GM12892 (cell line): ENCODE data around the gene CDC14B.

Experiments used
- POLR2A ChIP-seq: IDR thresholded peaks from 2 replicates; pipeline ENCODE4 v1.6.1; 2011; ENCODE audit warnings: low read depth, low read length, control low read depth
- POLR2AphosphoS5 ChIP-seq: IDR thresholded peaks from 2 replicates; pipeline ENCODE4 v1.6.1; 2011; ENCODE audit warnings: low read depth, low read length, control low read depth
- TAF1 ChIP-seq: IDR thresholded peaks from 2 replicates; pipeline ENCODE4 v1.6.1; 2011; ENCODE audit warnings: low read depth, mild to moderate bottlenecking, control low read depth, low read length, borderline replicate concordance

DNA sequence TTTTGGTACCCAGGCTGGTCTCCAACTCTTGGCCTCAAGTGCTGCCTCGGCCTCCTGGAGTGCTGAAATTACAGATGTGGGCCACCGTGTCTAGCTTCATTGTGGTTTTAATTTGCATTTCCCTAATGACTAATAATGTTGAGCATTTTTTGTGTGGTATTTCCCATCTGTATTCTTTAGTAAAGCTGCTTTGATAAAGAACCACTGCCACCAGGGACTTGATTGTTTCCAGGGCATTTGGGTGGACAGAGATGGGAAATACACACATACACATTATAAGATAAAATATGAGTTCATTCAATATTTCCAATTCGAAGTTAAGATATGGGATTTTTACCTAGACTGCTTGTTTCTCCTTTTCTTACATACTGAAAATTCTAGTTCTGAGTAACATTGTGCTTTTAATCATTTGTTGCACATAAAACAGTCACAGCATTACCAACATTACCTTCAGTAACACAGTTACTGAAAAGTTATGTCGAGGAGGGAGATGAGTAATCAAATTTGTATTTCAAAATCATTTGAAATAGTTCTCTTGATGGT, 140.7 kb downstream of the CDC14B start:
- TF ChIP-seq TAF1 (no peak), POLR2A (no peak), POLR2AphosphoS5 (no peak)
